Activated T-cell treated with anti-CD3 and anti-CD28 coated beads, Interleukin-2, amount 50 U/mL, for 4 hours (primary cell): ENCODE data around the gene C14orf39. TPM values are rescaled to one million over a fixed set of nuclear protein-coding genes. Genes with fewer than 3 reads are reported as not detected.
"Not testable (repeated sequence)": the region's sequence is repeated elsewhere in the genome, so short reads cannot be mapped to it uniquely, and the experiment has no call there.

Experiments
- ATAC-seq, 2 donors: fragments of 200-7000 bp; cut with Tn5 transposase; one replicate each; pipeline ENCODE4 v1.10.0; 2021
- DNase-seq: peaks from one replicate; pipeline ENCODE4 v3.0.0-alpha.2; 2020
- H3K27me3 Mint-ChIP-seq: one replicate; pipeline ENCODE4 v1.8.0; 2021; ENCODE audit warnings: low read depth, mixed read lengths
- H3K36me3 Mint-ChIP-seq: one replicate; pipeline ENCODE4 v1.8.0; 2022; ENCODE audit warnings: mixed read lengths; ENCODE audit not compliant: insufficient read depth
- H3K4me1 Mint-ChIP-seq: one replicate; pipeline ENCODE4 v1.8.0; 2021; ENCODE audit warnings: low read depth, mixed read lengths
- H3K4me3 Mint-ChIP-seq: one replicate; pipeline ENCODE4 v1.8.0; 2021; ENCODE audit warnings: mild to moderate bottlenecking, moderate library complexity, mixed read lengths
- H3K9me3 Mint-ChIP-seq: one replicate; pipeline ENCODE4 v1.8.0; 2021; ENCODE audit warnings: mixed read lengths
- total RNA-seq, 3 donors: library from RNA; stranded (reverse); gene quantifications; one replicate each; pipeline ENCODE4 v1.2.1, GENCODE V29; 2021

The C14orf39 gene
- total RNA-seq, 3 donors from 2014 or later = not detected

GRCh38 chr14:60508363-60508706, 22.5 kb upstream of the C14orf39 start:
- Mint-ChIP-seq H3K4me3 (no peak overlapping the region), H3K27me3 (peaks cover 83% of the 10 kb centered on the region), H3K9me3 (no peaks in the 10 kb centered on the region), H3K36me3 (no peaks in the 10 kb centered on the region), H3K4me1 (peaks cover 15% of the 10 kb centered on the region)
- ATAC-seq (no peak), DNase-seq (no peak)

GRCh38 chr14:60506985-60507829, 21.3 kb upstream of the C14orf39 start:
- Mint-ChIP-seq H3K27me3 (peaks cover 82% of the 10 kb centered on the region), H3K4me1 (peaks cover 15% of the 10 kb centered on the region), H3K36me3 (no peaks in the 10 kb centered on the region), H3K4me3 (no peak overlapping the region), H3K9me3 (no peaks in the 10 kb centered on the region)
- ATAC-seq (no peak), DNase-seq (no peak)

- peaks cover 81% of the 10 kb centered on the region for H3K27me3 Mint-ChIP-seq
- ATAC-seq = no peak
- no peak for DNase-seq
- H3K4me3 Mint-ChIP-seq = no peak overlapping the region
- H3K4me1 Mint-ChIP-seq = peaks cover 15% of the 10 kb centered on the region
- no peaks in the 10 kb centered on the region for H3K36me3 Mint-ChIP-seq
- no peaks in the 10 kb centered on the region for H3K9me3 Mint-ChIP-seq
Measured at GRCh38 chr14:60506462-60506984, 20.7 kb upstream of the C14orf39 start.

- H3K36me3 Mint-ChIP-seq = no peaks in the 10 kb centered on the region
- H3K27me3 Mint-ChIP-seq = peaks cover 82% of the 10 kb centered on the region
- no peak for ATAC-seq
- H3K9me3 Mint-ChIP-seq = no peaks in the 10 kb centered on the region
- peaks cover 14% of the 10 kb centered on the region for H3K4me1 Mint-ChIP-seq
- no peak for DNase-seq
- no peak overlapping the region for H3K4me3 Mint-ChIP-seq
Measured at GRCh38 chr14:60506010-60506409, 20.1 kb upstream of the C14orf39 start.

- Mint-ChIP-seq H3K27me3 (peaks cover 82% of the 10 kb centered on the region), H3K4me3 (no peak overlapping the region), H3K4me1 (peaks cover 10% of the 10 kb centered on the region), H3K9me3 (no peaks in the 10 kb centered on the region), H3K36me3 (no peaks in the 10 kb centered on the region)
- no peak for ATAC-seq
- DNase-seq = no peak
Measured at GRCh38 chr14:60505448-60505847, 19.6 kb upstream of the C14orf39 start.

- Mint-ChIP-seq H3K36me3 (no peaks in the 10 kb centered on the region), H3K9me3 (no peaks in the 10 kb centered on the region), H3K4me1 (peaks cover 2% of the 10 kb centered on the region), H3K27me3 (peaks cover 75% of the 10 kb centered on the region), H3K4me3 (no peak overlapping the region)
- ATAC-seq (no peak), DNase-seq (no peak)
Measured at GRCh38 chr14:60502541-60502940, 16.7 kb upstream of the C14orf39 start.

GRCh38 chr14:60495946-60496345, 10.1 kb upstream of the C14orf39 start:
- no peak overlapping the region for H3K4me3 Mint-ChIP-seq

GRCh38 chr14:60490270-60490669, 4.4 kb upstream of the C14orf39 start:
- no peaks in the 10 kb centered on the region for H3K9me3 Mint-ChIP-seq
- H3K4me1 Mint-ChIP-seq = no peaks in the 10 kb centered on the region
- no peak for DNase-seq
- no peak overlapping the region for H3K4me3 Mint-ChIP-seq
- no peak for ATAC-seq
- H3K27me3 Mint-ChIP-seq = peaks cover 11% of the 10 kb centered on the region
- no peaks in the 10 kb centered on the region for H3K36me3 Mint-ChIP-seq

More at GRCh38 chr14:60495946-60496345, 10.1 kb upstream of the C14orf39 start:
- H3K27me3 Mint-ChIP-seq = peaks cover 31% of the 10 kb centered on the region
- no peaks in the 10 kb centered on the region for H3K36me3 Mint-ChIP-seq
- no peaks in the 10 kb centered on the region for H3K9me3 Mint-ChIP-seq
- ATAC-seq (no peak), DNase-seq (no peak)
- no peaks in the 10 kb centered on the region for H3K4me1 Mint-ChIP-seq

- ATAC-seq (no peak), DNase-seq (no peak)
- Mint-ChIP-seq H3K4me1 (no peaks in the 10 kb centered on the region), H3K9me3 (no peaks in the 10 kb centered on the region), H3K4me3 (no peak overlapping the region), H3K27me3 (peaks cover 11% of the 10 kb centered on the region), H3K36me3 (no peaks in the 10 kb centered on the region)
Measured at GRCh38 chr14:60488175-60488574, 2.3 kb upstream of the C14orf39 start.

GRCh38 chr14:60487211-60487610, 1.3 kb upstream of the C14orf39 start:
- no peaks in the 10 kb centered on the region for H3K9me3 Mint-ChIP-seq
- H3K4me3 Mint-ChIP-seq = no peak overlapping the region
- DNase-seq = no peak
- H3K4me1 Mint-ChIP-seq = no peaks in the 10 kb centered on the region
- no peak for ATAC-seq
- peaks cover 13% of the 10 kb centered on the region for H3K27me3 Mint-ChIP-seq
- no peaks in the 10 kb centered on the region for H3K36me3 Mint-ChIP-seq

GRCh38 chr14:60485057-60485597, 736 bp downstream of the C14orf39 start:
- no peak for ATAC-seq
- DNase-seq = no peak
- H3K4me3 Mint-ChIP-seq = no peak overlapping the region
- H3K27me3 Mint-ChIP-seq = peaks cover 18% of the 10 kb centered on the region
- no peaks in the 10 kb centered on the region for H3K4me1 Mint-ChIP-seq
- peaks cover 12% of the 10 kb centered on the region for H3K9me3 Mint-ChIP-seq
- H3K36me3 Mint-ChIP-seq = no peaks in the 10 kb centered on the region

GRCh38 chr14:60482743-60483142, 3.1 kb downstream of the C14orf39 start:
- DNase-seq (no peak), ATAC-seq (no peak)
- peaks cover 17% of the 10 kb centered on the region for H3K9me3 Mint-ChIP-seq
- H3K4me1 Mint-ChIP-seq = no peaks in the 10 kb centered on the region
- no peak overlapping the region for H3K4me3 Mint-ChIP-seq
- no peaks in the 10 kb centered on the region for H3K36me3 Mint-ChIP-seq
- H3K27me3 Mint-ChIP-seq = peaks cover 24% of the 10 kb centered on the region

GRCh38 chr14:60480248-60480647, 5.6 kb downstream of the C14orf39 start:
- DNase-seq, H3K4me1 Mint-ChIP-seq, H3K36me3 Mint-ChIP-seq, ATAC-seq, H3K4me3 Mint-ChIP-seq: not testable (repeated sequence)
- H3K27me3 Mint-ChIP-seq = peaks cover 27% of the 10 kb centered on the region
- peaks cover 17% of the 10 kb centered on the region for H3K9me3 Mint-ChIP-seq

- H3K9me3 Mint-ChIP-seq = no peaks in the 10 kb centered on the region
- no peaks in the 10 kb centered on the region for H3K36me3 Mint-ChIP-seq
- H3K4me3 Mint-ChIP-seq = no peak overlapping the region
- DNase-seq (no peak), ATAC-seq (no peak)
- no peaks in the 10 kb centered on the region for H3K4me1 Mint-ChIP-seq
- H3K27me3 Mint-ChIP-seq = peaks cover 5% of the 10 kb centered on the region
Measured at GRCh38 chr14:60455875-60456274, 30.0 kb downstream of the C14orf39 start.

- H3K36me3 Mint-ChIP-seq = no peaks in the 10 kb centered on the region
- no peaks in the 10 kb centered on the region for H3K4me1 Mint-ChIP-seq
- H3K9me3 Mint-ChIP-seq = peaks cover 11% of the 10 kb centered on the region
- no peak for ATAC-seq
- H3K27me3 Mint-ChIP-seq = peaks cover 2% of the 10 kb centered on the region
- no peak overlapping the region for H3K4me3 Mint-ChIP-seq
- DNase-seq = no peak
Measured at GRCh38 chr14:60430276-60430675, 55.6 kb downstream of the C14orf39 start.
